ENCODE results near the gene CHKB. TPM values are rescaled to one million over a fixed set of nuclear protein-coding genes. Genes with fewer than 3 reads are reported as not detected.

The CHKB gene
- total RNA-seq, 2 donors from 2014 or later: 95.6 to 110 TPM

DNA sequence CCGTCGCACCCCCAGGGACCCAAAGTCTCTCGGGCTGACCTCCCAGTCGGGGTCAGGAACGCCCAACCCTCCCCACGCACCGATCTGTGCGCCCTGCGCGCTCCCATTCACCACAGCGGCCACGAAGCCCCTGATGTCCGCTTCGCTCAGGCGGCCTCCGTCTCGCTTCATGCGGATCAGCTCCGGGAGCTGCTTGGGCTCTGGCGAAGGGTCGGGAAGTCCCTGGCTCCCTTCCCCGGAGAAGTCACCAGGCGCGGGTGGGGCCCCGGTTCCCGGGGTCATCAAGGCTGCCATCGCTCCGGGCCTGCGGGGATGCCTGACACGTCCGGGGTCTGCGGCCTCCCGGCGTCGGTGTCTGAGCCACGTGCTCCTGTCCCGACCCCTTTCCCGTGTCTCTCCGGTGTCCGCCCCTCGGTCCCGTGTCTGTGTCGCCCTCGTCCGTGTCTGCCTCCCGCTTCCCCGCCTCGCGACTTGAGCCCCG is 53.2 kb downstream of the CHKB start:
- no peak for DNase-seq
- H3K4me3 Mint-ChIP-seq: peak overlapping the region; percentile 90 to 96
- ATAC-seq (replicated peaks in 1 of 2): no peak
- peaks cover 49% of the 10 kb centered on the region for H3K4me1 Mint-ChIP-seq (ENCODE audit: low read depth)
- no peaks in the 10 kb centered on the region for H3K9me3 Mint-ChIP-seq
- no peak overlapping the region for H3K27ac Mint-ChIP-seq
- no peaks in the 10 kb centered on the region for H3K27me3 Mint-ChIP-seq (ENCODE audit: low read depth)
- peaks cover 12 to 20% of the 10 kb centered on the region in 2 donors for H3K36me3 Mint-ChIP-seq (ENCODE audit: insufficient read depth in 2 of 2)

Other genes with a start within 250 kb of the CHKB start
- 10 to 100 TPM; 45.6 to 51.3 TPM for gene PPP6R2, start 239.5 kb downstream of the CHKB start, total RNA-seq
- 100 to 1,000 TPM; 108 to 114 TPM for gene SBF1, start 107.8 kb downstream of the CHKB start, total RNA-seq
- 10 to 100 TPM; 25.5 to 28.8 TPM for gene ADM2, start 101.3 kb downstream of the CHKB start, total RNA-seq
- 1 to 10 TPM; 3.4 to 5.2 TPM for gene MIOX, start 96.0 kb downstream of the CHKB start, total RNA-seq
- gene LMF2, start 75.1 kb downstream of the CHKB start, total RNA-seq: 10 to 100 TPM; 64.8 to 64.9 TPM
- gene NCAPH2, start 74.6 kb downstream of the CHKB start, total RNA-seq: 100 to 1,000 TPM; 120 to 141 TPM
- 1 to 10 TPM; 8.3 to 8.5 TPM for gene SCO2, start 57.3 kb downstream of the CHKB start, total RNA-seq
- 100 to 1,000 TPM in 1 of 2 donors, 10 to 100 TPM in 1; 71.5 to 101 TPM for gene TYMP, start 52.8 kb downstream of the CHKB start, total RNA-seq
- gene KLHDC7B, start 37.0 kb downstream of the CHKB start, total RNA-seq: 10 to 100 TPM; 45.5 to 49.1 TPM
- 1 to 10 TPM; 1.7 TPM for gene SYCE3, start 19.9 kb downstream of the CHKB start, total RNA-seq
- gene CPT1B, start 4.4 kb downstream of the CHKB start, total RNA-seq: 10 to 100 TPM; 85.3 to 88.0 TPM
- under 1 TPM; 0.60 to 0.62 TPM for gene MAPK8IP2, start 17.9 kb upstream of the CHKB start, total RNA-seq
- gene ARSA, start 45.3 kb upstream of the CHKB start, total RNA-seq: 10 to 100 TPM; 19.8 to 26.8 TPM
- under 1 TPM; 0.19 to 0.24 TPM for gene SHANK3, start 90.0 kb upstream of the CHKB start, total RNA-seq
- not detected for gene ACR, start 155.4 kb upstream of the CHKB start, total RNA-seq
- 10 to 100 TPM; 26.6 to 29.4 TPM for gene RABL2B, start 200.8 kb upstream of the CHKB start, total RNA-seq